ENCODE measurements around the gene GAD1.

The GAD1 gene

DNA sequence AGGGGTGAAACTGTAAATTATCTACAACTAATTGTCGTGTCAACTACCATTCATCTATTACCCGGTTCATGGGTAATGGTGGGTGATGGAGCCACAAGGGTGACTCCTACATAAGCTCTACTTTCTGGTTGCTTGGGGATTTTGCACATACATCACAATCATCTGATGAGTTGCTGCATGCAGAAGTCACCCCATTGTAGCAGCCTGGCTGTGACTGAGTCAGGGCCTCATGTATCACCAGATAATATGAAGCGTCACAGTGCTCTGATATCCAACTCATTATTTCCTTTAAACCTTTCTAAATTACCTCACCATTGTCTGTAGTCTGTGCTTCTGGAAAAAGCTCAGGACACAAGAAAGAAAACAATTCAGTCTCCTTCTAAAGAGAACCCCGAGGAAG is 79.9 kb downstream of the GAD1 start:
- no peak for DNase-seq

- DNase-seq, result no peak
These were observed 80.4 kb downstream of the GAD1 start for GRCh38 chr2:170897108-170897507.

DNA sequence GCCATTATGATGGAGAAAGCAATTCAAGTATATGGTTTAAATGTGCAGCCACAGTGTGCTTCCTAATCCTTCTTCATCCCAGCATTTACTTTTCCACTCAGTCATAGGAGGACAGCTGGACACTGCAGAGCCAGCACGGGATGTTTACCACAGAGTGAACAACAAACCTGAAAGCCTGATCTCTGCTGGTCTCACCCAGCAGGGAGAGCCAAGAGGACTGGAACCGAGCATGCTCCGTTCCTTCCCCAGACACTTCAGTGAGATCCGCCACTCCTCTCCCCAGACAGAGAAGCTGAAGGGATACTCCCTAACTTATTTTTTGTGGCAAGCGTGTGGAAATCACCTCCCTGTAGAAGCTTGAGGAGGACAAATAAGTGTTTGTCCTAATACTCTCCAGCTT is 89.2 kb downstream of the GAD1 start:
- no peak for DNase-seq
